GM21723 (cell line): ENCODE results near the gene ABITRAM.
"Not testable (repeated sequence)": the region's sequence is repeated elsewhere in the genome, so short reads cannot be mapped to it uniquely, and the experiment has no call there.

Experiments
- ATAC-seq: cut with Tn5 transposase; IDR thresholded peaks from one replicate; pipeline ENCODE4 v1.9.1; 2021; ENCODE audit warnings: mild to moderate bottlenecking, moderate library complexity; ENCODE audit not compliant: unreplicated experiment

The ABITRAM gene

GRCh38 chr9:108924466-108924865 lies 9.7 kb upstream of the ABITRAM start:
- no peak for ATAC-seq

- no peak for ATAC-seq
Observed at GRCh38 chr9:108928386-108928785, 5.8 kb upstream of the ABITRAM start.

GRCh38 chr9:108933231-108933717 lies 926 bp upstream of the ABITRAM start:
- ATAC-seq: no peak

- peak; percentile 84 for ATAC-seq
Observed at GRCh38 chr9:108933718-108934322, 380 bp upstream of the ABITRAM start, which contains the start of gene ELP1. Gene ELP1, minus strand, starts transcription at chr9:108934124. Its CDS starts 2,978 bp downstream, at chr9:108931146.

GRCh38 chr9:108937561-108938305 lies 3.5 kb downstream of the ABITRAM start:
- no peak for ATAC-seq

DNA sequence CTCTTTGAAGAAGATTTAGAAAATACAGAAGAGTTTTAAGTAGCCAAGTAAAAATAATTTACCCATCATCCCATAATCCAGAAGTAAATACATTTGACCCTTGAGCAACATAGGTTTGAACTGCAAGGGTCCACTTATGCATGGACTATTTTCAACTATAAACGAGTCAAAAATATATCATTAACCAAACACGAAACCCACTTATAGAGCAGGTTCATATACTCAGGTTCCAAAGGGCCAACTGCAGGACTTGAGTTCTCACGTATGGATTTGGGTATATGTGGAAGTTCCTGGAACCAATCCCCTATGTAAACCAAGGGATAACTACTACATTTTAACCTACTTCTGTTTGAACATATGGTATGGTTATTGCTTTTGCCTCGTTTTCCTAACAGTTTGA lies 5.8 kb downstream of the ABITRAM start:
- no peak for ATAC-seq

DNA sequence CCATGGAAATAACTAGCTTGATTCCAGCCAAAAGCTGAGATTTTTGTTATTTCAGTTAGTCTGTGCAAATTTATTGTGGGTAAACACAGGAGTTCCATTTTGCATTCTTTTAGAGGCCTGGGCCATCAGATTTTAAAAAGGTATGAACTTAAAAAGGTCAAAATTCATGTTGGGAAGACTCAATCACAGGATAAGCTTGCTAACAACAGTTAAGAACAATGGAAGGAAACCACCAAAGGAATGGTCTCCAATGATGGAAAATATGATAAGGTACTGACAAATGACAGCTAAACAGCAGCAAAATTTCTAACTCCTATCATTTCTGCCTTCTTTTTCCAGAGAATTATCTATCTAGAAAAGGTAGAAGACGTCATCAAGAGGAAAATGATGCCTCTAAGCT lies 16.0 kb downstream of the ABITRAM start:
- no peak for ATAC-seq

DNA sequence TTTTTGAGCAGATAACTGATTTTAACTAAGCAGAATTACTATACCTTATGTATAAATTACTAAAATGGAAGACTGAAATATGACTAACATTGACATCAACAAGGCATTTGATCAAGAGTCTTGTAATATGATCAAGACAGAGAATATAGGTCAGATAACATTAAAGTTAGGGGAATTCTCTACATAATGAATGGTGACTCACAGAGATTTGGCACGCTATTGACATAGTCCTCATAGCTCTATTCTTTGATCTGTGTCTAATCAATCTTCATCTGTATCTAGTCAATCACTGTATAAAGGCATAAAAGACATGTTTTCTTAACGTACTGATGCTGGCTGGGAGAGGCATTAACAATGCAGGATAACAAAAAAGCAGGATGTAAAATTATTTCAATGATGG lies 17.4 kb downstream of the ABITRAM start:
- no peak for ATAC-seq

GRCh38 chr9:108953983-108954574 lies 19.9 kb downstream of the ABITRAM start:
- ATAC-seq: peak; percentile 63

GRCh38 chr9:108956022-108956630 lies 21.9 kb downstream of the ABITRAM start:
- ATAC-seq: no peak

DNA sequence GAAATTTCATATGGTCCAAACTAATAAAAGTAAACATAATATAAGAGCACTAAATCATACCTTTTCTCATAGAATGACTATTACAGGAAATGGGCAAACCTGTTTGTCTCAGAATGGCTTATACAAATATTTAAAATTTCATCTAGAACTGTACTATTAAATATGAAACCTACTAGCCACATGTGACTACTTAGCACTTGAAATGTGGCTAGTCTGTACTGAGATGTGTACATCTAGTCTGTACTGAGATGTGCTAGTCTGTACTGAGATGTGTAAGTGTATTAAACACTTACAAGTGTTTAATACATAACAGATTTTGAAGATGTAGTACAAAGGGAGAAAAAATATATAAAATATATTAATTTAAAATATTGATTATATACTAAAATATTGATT lies 22.4 kb downstream of the ABITRAM start:
- no peak for ATAC-seq

DNA sequence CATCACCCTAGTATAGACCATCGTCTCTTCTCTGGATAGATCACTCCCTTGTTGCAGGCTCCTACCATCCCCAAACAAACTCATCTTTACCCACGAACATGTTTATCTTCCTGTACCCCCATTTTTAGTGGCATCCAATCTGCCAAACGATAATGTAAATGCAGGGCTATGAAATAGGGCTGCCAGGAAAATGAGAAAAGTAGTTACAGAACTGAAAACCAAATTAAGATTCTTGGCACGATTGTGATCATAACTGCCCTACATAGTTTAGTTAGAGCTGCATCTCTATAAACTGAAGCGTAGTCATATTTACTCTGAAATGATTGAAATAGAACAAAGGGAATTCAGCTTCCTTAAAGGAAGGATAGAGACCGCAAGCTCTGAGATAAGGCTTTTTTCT lies 26.1 kb downstream of the ABITRAM start:
- no peak for ATAC-seq

DNA sequence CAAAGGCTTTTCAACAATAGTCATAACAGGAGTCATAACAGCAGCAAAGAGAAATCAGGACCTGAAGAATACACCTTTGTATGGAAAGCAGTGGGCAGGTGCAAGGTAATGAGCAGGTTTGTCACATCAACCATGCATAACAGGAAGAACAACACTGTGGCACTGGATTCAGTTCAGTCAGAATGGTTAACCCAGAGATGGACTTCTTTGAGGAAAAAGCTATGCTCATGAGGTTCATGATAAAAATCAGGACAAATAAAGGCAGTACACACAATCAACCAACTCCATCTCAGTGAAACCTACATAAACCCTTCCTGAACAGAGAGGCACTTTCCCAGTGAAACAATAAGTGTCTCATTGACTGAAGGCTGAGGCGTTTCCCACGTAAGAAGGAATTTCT lies 27.0 kb downstream of the ABITRAM start:
- no peak for ATAC-seq

GRCh38 chr9:108963459-108964143 lies 29.4 kb downstream of the ABITRAM start:
- ATAC-seq: no peak

GRCh38 chr9:108967916-108968315 lies 33.7 kb downstream of the ABITRAM start:
- no peak for ATAC-seq

- not testable (repeated sequence) for ATAC-seq
Observed at GRCh38 chr9:108971392-108971791, 37.2 kb downstream of the ABITRAM start.

DNA sequence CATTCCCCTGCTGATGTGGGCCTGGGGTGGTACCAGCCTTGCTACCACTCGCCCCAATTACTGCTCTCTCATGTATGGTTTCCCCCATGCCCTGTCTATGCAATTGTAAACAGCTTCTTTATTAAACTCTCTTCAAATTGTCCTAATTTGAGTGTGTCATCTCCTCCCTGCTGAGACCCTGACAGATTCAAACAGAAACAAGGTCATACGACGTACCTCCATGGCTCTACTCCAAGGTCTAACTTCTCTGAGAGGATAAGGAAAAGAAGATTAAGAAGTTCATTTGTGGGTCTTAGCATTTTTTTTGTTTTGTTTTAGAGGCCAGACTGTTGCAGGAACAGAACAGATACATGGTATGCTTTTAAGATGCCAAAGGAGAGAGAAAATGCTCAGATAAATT lies 38.0 kb downstream of the ABITRAM start:
- ATAC-seq: no peak

DNA sequence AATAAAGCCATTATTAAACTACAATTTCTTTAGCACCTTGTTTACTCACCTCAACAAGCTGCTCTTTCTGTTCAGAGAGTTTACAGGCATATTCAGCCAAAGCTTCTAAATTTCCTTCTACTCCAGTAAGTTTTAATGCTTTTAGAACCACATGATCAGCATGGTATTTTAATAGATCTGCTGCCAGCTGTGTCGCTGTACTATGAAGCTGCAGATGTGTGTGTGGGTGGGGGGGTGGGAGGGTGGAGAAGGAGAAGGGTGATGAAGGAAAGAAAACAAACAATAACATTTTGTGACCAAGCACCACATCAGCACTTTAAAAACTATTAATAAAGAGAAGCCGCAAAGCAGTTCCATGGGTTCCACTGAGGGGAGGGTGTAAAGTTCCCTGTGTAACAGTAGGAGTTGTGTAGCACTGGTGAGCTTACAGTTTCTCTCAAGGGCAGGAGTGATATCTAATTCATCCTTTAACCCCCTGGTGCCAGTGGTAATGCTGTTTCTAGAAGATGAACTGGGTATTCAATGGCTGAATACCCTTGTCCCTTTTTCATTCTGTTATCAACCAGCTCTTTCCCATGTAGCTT lies 38.5 kb downstream of the ABITRAM start:
- ATAC-seq: no peak

DNA sequence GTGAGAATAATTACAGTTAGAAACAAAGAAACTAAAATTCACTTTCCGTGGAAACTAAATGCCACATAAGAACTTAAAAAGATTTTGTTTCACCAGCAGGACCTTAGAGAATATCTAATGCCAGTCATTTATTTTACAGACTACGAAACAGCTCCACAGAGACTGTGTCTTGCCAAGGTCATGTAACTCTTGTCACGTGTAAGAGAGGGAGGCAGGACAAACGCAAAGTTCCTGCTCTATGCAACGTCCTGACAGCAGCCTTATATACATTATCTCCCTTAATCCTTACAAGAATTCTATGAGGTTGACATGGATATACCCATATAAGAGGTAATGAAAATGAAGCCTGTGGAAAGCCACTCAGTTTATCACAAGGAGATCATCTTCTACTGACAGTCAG lies 39.7 kb downstream of the ABITRAM start:
- ATAC-seq: no peak

GRCh38 chr9:108978205-108978604 lies 44.0 kb downstream of the ABITRAM start:
- no peak for ATAC-seq

DNA sequence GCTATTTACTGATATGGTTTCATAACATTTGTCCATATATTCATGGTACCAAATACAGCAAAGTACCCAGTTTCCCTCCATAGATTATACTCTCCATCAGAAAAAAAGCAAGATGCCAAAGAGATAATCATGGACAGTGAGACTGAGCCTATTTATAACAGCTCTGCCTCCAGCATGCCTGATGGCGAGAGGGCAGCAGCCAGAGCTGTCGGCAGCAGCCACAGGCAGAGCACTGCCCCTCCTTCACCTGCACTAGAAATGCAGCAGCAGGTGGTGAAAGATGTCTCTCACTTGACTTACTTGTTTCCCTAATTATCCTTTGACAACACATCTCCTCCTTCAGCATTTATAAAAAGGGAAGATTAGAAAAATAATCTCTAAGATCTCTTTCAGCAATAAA lies 46.7 kb downstream of the ABITRAM start:
- ATAC-seq: no peak
